T-helper 2 cell (primary cell): ENCODE measurements around the gene SMAP1.

Source experiments
- DNase-seq, 5 experiments: peaks; one replicate each; pipeline versions ENCODE4 v3.0.0 to v3.0.0-alpha.2; 2012 to 2022

SMAP1 gene

GRCh38 chr6:70844301-70844700 is 176.6 kb downstream of the SMAP1 start:
- no peak for DNase-seq

- no peak for DNase-seq
These were observed 178.6 kb downstream of the SMAP1 start for GRCh38 chr6:70846207-70846835.

- no peak for DNase-seq
These were observed 179.7 kb downstream of the SMAP1 start for GRCh38 chr6:70847106-70848084.

GRCh38 chr6:70849348-70850069 is 181.8 kb downstream of the SMAP1 start:
- DNase-seq, result peak in 1 of 5 experiments; percentile 32

GRCh38 chr6:70852667-70853246 is 185.1 kb downstream of the SMAP1 start:
- no peak for DNase-seq

GRCh38 chr6:70857387-70858077 is 189.8 kb downstream of the SMAP1 start:
- DNase-seq, result no peak

- DNase-seq, result no peak
These were observed 192.4 kb downstream of the SMAP1 start for GRCh38 chr6:70860045-70860444.

DNA sequence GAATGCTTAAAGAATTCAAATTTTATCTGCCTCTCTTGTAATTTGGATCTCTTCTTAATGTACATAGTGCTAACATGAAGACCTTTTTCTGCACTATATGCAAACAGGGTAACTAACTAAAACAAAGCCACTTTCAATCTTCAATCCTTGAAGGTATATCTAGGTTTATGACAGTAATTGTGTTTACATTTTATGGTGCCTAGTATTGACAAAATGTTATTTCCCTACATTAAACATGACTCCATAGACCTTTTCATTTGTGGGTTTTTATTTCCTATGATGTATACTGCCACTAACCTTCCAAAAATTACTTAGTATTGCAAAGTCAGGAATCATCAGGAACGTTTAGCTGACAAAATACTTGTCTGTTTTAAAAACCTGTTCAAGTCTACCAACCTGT is 193.2 kb downstream of the SMAP1 start:
- no peak for DNase-seq

DNA sequence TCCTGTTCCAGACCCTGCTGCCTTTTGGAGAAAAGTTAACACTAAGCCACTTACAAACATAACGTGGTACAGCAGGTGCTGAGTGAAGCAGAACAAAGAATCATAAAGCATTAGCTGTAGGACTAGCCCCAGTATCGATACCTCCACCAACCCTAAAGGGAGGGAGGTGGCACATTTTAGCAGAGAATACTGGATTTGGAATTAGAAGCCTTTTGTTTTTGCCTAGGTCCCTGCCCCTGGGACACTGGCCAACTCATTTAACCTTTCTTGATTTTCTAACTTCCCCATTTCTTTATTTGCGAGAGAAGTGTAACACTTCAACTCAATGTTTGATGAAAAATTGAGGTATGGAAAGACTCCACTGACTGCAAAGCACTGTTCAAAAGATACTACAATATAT is 195.7 kb downstream of the SMAP1 start:
- DNase-seq, result no peak

- peak in 1 of 5 experiments; percentile 10 for DNase-seq
These were observed 196.7 kb downstream of the SMAP1 start for GRCh38 chr6:70864401-70864800.

GRCh38 chr6:70872469-70872868 is 204.8 kb downstream of the SMAP1 start:
- DNase-seq, result no peak

DNA sequence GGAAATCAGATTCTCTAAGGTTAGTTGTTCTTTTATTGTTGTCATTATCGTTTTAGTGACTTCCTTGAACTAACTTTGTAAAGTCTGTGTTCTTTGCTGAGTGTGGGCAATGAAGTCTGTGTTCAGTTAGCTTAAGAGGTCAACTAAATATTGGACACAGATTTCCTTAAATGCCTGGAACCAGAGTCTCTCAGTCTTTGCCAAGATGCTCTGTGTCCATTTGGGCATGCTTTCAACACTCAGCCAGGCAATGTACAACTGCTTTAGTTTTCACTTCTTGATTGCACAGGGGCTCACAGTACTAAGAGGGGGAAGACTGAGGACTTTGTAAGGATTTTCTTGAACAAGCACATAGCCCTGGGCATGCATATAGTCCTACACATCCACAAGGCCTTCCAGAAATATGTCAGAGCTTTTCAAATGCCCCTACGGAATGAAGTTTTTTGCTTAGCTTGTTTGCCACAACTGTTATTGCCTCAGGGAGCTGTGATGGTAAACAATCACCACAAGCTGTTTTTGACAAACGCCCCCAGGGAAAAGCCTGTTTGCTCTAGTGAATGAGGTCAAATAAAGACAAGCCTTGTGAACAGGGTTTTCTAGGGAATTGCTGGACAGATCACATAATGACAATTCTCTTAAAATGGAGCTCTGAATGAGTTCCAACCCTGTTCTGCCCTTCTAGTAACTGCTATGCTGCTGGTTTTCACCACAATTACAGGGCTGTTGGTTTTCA is 206.7 kb downstream of the SMAP1 start:
- no peak for DNase-seq

DNA sequence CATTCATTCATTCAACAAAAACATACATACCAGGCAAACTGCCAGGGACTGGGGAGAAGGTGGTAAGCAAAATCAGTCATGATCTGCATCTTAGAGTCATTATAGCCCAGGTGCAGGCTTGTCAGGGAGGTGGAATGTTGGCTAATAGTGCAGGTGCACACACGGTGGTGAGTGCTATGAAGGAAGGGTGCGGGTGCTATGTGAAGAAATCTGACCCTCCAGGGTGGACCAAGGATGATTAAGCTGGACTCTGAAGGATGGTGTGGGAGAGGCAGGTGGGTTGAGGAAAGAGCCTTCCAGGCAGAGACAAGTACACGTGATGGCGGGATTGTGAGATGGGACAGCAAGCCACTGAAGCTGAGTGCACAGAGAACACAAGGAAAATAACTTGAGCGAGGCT is 211.8 kb downstream of the SMAP1 start:
- DNase-seq, result no peak

DNA sequence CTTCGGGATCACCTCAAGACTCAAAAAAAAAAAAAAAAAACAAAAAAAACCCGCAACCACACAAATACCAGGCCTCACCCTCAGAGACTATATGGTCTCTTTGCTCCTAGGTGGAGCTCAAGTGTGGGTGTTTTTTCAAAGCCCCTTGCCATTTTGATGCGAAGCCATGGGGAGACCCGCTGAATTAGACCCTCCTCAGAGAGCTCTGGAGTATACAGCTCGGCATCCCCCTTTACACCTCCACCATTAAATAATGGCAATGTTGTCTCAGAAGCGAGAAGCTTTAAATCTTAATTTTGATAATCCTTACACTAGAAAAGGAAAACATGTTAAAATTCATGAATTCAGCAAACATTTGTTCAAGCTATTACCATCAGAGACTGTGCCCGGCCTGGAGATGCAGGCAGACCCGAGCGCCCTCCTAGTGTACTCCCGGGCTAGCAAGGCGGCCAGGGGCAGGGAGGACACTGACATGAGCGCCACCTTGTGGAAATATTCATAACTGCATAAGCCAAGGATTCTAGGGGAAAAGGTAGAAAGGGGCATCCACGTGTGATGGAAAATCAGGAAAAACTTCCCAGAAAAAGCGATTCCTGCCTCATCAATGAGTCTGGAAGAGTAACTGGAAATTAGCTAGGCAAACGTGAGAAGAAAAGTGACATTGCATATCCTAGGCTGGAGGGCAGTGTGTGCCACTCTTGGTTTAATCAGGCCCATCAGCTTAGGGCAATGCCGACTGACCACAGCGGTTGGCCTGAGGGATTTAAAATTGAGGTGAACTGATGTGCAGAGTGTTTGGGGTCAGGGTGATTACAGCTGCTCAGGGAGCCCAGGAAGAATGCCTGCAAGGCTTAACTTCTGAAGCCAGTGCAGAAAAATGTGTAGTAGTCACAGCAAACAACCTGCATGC is 216.6 kb downstream of the SMAP1 start:
- DNase-seq, result peak in 4 of 5 experiments; percentile 10 to 47 (median 27)

DNA sequence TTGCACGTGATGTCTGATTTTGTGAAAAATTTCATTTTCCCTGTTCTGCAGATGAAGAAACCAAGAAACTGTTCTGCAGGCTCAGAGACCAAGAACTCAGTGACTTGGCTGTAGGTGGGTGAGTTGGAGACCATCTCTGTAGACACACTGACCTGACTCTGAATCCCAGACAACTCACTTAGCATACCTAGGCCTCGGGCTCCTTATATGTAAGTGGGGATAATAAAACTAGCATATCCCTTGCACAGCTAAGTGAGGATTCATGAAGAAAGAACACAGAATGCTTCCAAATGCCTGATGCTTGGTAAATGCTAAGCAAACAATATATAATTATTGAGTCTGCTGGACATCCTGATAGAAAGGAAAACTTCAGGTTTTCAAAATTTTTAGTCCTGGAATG is 218.4 kb downstream of the SMAP1 start:
- DNase-seq, result no peak

DNA sequence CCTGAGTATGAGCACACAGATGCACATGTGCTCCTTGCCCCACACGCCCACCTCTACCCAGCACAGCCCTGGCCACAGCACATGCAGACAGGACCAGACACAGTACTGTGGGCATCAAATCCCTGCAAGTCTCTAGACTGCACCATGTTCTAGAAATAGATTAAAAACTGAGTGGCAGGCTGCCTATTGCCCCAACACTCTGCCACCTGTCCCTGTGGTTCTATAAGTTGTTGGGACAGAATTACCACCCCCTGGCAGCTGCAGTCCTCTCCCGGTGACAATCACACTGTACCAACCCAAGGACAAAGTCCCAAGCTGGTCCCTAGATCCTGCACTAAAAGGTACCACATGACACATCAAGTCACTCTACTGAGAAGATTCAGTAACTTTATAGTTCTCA is 219.0 kb downstream of the SMAP1 start:
- DNase-seq, result no peak

GRCh38 chr6:70889270-70889669 is 221.6 kb downstream of the SMAP1 start:
- DNase-seq, result no peak

GRCh38 chr6:70894001-70894400 is 226.3 kb downstream of the SMAP1 start:
- DNase-seq, result no peak

DNA sequence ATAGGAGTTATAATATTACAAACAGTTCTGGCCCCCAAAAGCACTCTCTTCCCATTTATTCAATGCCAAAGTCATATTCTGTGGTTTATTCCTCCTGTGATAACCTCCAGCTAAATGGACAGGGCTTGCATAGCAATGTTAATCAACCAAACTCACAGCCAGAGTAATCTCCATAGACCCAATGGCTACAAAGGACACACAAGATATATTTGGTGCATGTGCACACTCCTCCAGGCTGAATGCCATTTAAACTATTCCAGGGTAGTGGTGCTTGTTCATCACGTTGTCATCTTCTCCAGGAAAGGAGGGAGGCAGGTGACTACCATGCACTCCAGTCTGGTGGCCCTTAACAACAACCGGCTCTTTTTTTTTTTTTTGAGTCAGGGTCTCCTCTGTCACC is 232.4 kb downstream of the SMAP1 start:
- DNase-seq, result no peak

DNA sequence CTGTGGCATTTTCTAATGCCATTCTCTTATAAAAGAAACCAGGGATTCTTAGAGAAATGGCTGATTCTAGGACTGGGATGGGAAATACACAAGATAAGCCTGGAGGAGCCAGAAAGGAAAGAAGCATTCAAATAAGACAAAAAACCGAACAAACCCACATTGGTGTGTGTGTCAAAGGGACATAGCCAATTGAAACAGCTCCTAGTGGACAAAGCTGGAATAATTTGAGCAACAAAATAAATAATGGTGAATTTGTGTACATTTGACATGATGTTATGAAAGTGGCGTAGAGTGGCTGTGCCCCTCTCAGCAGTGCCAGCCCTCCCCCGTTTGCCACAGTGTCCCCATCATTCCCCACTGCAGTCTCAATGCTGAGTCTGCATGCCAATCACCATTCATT is 233.6 kb downstream of the SMAP1 start:
- DNase-seq, result no peak
